Hematopoietic multipotent progenitor cell (in vitro differentiated cells): ENCODE results near the gene WDHD1. TPM values are rescaled to one million over a fixed set of nuclear protein-coding genes. Genes with fewer than 3 reads are reported as not detected.
"Not testable (repeated sequence)": the region's sequence is repeated elsewhere in the genome, so short reads cannot be mapped to it uniquely, and the experiment has no call there.

ENCODE experiments used
- DNase-seq, 3 donors: peaks; one replicate each; pipeline ENCODE4 v3.0.0-alpha.2; 2011 to 2015; ENCODE audit warnings: low read depth in 2 of 3, low spot score in 2 of 3
- total RNA-seq: library from RNA; depleted of rRNA; stranded (reverse); fragments of >200 nt; gene quantifications from one replicate; pipeline ENCODE4 v1.2.3, GENCODE V29; 2012

WDHD1 gene
- total RNA-seq, 1 donor, result 5.9 TPM

DNA sequence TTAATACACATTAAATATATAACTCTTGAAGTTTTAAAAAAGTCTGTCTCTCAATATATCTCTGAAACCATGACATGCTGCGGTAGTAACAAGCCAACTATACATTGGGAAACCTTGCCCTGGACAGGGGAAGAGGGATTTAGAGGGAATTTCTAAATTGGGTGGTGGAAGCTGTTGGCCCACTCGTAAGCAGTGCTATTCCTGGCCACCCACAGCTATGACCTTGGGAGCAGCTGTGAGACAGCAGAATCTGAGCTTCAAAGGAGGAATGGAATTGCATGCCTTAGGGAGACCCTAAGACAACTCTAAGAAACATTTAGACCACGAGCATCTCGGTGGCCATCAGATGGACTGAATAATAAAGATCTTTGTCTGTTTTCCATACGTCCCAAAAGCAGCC lies 108.5 kb downstream of the WDHD1 start:
- DNase-seq, result no peak

DNA sequence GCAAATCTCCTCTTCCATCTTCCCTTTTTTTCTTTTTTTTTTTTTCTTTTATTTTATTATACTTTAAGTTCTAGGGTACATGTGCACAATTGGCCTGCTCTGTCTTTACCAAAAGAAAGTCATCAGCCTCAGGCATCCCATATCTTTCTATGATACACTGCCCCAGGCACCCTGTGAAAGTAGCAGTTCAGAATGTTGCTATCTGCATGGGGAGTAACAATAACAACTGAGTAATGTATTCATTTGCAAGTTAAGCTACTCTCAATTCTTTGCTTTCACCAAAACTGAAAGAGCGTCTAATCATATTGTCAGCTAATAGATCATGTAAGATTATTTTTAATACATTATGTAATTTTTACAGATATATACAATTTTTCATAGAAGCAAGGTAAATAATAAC lies 110.8 kb downstream of the WDHD1 start:
- DNase-seq, result no peak

DNA sequence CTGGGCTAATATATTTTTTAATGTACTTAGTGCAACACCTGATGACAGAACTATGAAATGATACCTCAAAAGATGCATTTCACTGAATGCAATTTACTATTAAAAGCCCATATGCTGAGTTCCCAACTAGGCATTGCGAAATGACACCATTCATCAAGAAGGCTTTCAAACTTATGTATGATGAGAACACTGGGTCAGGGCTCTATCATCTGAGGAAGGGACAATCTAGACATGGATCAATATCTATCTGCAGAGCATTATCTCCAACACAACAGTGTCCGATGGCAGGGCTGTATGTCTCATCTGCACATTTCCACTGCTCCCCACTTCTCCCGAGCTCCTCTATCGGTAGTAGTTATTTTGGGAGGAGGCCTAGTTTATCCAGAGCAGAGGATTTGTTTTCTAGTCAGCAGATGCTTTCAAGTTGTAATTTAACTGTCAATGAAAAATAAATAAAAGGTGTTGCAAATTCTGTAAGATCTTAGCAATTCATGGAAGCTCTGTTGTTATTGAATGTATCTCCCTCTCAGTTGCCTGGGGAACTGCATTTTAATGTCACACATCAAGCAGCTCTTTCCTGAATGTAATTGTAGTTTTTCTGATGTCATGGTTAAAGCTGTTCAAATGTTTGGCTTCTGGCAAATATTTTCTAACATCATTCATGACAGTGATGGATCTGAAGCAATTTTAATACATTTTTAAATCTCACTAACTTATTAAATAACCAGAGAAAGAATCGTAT lies 116.9 kb downstream of the WDHD1 start:
- no peak for DNase-seq

DNA sequence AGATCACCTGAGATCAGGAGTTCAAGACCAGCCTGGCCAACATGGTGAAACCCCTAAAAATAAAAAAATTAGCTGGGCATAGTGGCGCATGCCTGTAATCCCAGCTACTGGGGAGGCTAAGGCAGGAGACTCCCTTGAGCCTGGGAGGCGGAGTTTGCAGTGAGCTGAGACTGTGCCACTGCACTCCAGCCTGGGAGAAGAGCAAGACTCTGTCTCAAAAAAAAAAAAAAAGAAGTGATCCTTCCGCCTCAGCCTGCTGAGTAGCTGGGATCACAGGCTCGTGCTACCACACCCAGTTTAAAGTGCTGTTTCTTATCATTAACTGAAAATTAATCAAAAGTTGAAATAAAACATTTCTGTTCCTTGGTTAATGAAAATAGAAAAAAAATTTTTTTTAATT lies 117.9 kb downstream of the WDHD1 start:
- not testable (repeated sequence) for DNase-seq

DNA sequence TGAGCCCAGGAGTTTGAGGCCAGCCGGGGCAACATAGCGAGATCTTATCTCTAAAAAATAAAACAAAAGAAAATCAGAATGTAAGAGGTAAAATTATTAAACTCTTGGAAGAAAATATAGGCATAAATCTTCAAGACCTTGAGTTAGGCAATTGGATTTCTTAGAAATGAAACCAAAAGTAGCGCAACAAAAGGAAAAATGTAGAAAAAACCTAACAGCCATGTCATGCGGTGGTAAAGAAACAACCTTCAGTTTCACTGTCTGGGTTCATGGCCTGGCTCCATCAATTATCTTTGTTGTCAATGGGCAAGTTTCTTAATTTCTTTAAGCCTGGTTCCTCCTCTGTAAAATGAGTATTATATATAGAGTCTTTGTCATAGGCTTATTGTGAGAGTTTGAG lies 118.7 kb downstream of the WDHD1 start:
- peak in 2 of 3 donors; percentile 26 to 65 for DNase-seq

DNA sequence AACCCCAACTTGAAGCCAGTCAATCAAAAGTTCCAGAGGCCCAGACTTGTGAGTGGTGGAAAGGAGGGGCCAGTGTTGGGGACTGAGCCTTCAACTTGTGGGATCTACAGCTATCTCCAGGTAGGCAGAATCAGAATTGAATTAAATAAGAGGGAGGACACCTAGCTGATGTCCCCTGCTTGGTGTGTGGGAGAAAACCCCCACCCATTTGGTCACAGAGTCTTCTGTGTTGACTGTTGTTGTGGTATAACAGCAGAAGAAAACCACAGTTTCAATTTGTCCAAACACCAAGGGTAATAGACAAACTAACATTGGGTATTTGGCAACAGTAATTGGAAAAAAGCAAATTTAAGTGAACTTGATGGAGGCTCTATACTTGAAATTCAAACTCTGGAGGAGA lies 120.8 kb downstream of the WDHD1 start:
- DNase-seq, result no peak

DNA sequence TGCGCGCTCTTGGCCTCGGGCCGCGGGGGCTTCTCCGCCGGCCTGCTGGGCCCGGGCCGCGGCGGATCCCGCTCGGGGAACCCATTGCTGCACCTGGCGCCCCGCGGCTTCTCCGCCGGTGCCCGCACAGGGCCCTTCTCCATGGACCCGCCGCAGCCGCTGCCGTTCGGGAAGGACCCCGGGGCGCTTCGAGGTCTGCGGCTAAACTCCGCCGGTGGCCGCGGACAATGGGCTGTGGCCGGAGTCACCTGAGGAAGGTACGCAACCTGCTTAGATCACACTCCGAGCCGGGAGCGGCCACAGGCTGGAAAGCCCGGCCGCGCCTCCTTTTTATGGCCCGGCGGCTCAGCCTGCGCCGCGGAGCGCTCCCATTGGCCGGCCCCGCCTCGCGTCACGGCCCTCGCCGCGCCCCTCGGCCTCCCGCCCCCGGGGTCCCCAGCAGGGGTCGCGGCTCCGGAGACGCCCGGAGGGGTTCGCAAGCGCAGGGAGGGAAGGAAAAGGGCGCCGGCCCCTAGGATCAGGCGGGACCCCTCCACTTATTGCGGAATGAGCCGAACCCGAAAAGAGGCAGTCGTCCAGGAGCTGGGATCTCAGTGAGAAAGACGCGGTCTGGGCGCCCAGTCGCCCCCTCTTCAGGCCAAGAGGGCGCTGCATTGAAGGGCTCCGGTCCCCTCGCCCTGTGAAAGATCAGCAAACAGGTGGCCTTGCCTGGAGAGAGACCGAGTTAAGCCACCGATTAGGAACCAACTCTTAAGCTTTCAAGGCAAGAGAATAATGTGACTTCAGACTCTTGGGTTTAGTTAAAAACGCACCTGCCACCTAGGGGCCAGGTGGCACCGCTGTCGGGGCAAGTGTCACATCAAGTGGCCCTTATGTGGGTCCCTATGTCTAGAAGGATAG lies 124.1 kb downstream of the WDHD1 start, which contains the start of gene GCH1:
Gene GCH1 (minus strand): TSS at position 306 of the 900 bp plus-strand sequence. CDS start 163 bp downstream, at position 143.
- DNase-seq, result peak; percentile 69 to 85 (median 84)

DNA sequence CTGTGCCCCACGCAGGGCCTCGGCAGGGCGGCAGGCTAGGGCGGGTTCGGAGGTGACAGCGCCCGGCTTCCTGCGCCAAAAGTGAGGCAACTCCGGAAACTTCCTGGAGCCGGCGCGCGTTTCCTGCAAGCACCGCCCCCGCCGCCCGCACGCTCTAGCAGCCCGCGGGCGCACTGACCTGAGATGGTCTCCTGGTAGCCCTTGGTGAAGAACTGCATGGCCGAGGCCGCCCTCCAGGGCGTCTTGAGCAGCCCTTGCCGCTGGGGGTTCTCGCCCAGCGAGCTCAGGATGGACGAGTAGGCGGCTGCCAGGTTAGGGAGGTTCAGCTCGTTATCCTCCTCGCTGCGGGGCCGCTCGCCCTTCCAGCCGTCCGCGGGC lies 124.8 kb downstream of the WDHD1 start:
- peak; percentile 61 to 67 (median 66) for DNase-seq

DNA sequence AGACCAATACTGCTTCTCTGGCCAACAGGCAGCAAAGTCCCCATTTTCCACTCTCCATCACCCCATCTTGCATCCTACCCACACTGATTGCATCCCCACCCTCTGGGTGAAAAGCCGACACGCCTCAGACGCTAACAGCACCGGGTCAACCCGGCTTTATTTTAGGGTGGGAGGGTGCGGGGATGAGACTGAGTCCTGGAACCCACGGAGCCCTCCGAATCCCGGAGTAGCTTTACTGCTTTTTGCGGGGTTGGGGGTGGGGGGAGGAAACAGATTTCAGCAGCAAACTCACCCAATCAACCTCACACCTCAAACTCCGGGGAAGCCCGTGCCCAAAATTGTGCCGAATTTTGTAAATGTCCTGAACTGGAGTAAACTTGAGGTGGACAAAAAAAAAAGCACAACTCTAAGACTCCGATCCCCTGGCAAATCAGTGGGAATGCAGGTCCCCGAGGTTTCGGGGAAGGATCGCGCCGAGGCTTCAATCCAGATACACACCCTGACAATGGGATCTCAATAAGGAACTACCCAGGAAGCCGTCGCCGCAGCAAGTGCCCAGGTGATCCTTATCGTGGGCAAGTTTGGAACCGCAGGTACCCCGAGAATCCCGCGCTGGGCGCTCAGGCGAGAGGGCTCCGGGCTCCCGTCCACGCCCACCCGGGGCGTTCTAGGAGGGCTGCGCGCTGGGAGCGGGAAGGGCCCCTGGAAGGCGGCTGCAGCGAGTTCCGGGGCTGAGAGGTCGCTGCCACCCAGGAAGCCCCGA lies 125.3 kb downstream of the WDHD1 start:
- DNase-seq, result peak in 2 of 3 donors; percentile 21 to 33

DNA sequence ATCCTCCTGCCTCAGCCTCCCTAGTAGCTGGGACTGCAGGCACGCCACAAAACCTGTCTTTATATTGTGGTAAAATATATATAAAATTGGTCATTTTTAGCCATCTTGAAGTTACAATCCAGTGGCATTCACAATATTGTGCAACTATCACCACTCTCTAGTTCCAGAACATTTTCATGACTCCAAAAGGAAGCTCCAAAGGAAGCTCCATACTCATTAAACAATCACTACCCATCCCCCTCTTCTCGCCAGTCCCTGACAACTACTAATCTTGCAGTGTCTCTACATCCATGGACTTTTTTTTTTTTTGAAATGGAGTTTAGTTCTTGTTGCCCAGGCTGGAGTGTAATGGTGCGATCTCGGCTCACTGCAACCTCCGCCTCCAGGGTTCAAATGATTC lies 127.3 kb downstream of the WDHD1 start:
- DNase-seq, result no peak

DNA sequence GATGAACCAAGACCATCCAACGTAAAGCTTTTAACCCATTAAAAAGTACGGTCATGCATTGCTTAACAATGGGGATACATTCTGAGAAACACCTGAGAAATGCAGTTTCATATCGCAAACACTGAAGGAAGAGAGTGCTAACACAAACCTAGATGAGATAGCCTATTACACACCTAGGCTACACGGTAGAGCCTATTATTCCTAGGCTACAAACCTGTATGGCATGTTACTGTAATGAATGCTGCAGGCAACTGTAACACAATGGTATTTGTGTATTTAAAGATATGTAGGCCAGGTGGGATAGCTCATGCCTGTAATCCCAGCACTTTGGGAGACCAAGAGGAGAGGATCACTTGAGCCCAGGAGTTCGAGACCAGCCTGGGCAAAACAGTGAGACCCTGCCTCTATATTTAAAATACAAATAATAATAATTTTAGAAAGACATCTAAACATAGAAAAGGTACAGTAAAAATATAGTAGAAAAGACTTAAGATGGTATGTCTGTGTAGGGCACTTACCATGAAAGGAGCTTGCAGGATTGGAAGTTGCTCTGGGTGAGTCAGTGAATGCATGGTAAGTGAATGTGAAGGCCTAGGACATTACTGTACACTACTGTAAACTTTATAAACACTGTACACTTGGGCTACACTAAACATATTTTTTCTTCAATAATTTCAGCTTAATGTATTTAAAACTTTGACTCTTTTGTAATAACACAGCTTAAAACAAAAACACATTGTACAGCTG lies 128.9 kb downstream of the WDHD1 start:
- DNase-seq, result not testable (repeated sequence)

DNA sequence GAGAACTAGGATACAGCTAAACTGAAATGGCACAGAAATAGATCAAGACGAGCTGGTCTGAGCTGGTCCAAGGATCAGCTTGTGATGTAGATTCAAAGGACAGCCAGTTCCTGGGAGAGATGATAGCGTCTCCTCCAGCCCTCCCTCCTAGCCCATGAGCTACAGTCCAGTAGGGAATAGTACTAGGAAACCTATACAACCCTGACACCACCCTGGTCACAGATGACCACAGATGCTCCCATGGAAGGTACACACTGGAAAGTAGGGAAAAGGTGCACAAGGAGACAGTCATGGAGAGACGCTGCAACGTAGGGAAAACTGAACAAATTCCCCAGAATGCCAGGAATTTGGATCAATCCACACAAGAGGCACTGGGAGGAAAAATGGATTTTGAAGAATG lies 131.2 kb downstream of the WDHD1 start:
- no peak for DNase-seq

DNA sequence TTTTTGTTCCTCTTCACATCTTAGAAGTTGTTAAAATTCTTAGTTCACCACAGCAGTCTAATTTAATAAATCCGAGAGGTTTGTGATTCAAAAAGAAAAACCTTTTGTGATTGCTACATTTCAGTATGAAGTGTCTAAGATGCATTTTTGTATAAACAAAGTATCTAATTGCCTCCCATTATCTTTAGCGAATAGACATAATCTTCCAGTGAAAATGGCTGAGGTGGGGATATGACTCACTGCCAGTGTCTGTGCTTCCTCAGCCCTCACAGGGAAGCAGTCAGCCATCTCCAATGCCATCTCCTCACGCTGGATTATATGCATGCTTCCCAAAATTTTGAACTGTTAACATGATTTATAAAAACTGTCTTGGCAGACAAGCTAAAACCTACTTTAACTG lies 131.9 kb downstream of the WDHD1 start:
- no peak for DNase-seq

DNA sequence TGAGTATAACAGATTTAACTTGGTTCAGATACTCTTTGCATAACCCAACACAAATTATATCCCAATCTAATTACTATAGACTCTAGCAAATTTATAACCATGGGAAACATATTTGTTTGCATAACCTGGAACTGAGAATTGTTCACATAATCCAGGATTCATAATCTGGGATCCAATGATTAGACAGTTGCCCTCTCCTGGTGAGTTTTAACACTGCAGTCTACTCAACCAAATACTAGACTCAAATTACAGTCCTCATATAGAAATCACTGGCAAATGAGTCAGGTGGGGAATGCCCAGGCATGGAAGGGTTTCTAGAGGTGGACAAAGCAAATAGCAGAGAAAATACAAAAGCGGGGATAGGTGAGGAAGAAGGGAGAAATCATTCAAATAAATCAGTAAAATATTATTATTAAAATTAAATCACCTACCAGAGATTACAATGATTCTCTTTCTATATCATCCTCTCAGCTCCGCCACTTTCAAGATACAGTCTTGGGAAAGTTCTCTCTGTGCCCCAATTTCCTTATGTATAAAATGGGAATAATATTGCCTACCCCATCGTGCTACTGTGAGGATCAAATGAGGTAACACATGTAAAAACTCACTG lies 133.6 kb downstream of the WDHD1 start:
- DNase-seq, result peak in 2 of 3 donors; percentile 52 to 61

DNA sequence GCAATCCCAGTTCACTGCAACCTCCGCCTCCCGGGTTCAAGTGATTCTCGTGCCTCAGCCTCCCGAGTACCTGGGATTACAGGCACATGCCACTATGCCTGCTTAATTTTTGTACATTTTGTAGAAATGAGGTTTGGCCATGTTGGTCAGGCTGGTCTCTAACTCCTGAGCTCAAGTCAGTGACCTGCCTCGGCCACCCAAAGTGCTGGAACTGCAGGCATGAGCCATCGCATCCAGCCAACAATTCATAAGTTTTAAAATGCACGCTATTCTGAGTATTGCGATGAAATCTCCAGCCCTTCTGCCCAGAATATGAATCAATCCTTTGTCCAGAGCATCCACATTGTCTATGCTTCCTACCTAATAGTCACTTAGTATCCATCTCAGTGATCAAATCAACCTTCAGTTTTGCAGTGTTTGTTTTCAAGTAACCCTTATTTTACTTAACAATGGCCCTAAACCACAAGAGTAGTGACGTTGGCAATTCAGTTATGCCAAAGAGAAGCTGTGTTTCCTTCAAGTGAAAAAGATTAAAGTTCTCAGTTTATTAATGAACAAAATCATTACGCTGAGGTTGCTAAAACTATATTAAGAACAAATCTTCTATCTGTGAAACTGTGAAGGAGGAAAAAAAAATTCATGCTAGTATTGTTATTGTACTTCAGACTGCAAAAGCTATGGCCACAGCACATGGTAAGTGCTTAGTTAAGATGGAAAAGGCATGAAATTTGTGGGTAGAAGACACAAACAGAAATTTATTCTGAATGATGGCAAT lies 135.2 kb downstream of the WDHD1 start:
- peak in 1 of 3 donors; percentile 33 for DNase-seq

DNA sequence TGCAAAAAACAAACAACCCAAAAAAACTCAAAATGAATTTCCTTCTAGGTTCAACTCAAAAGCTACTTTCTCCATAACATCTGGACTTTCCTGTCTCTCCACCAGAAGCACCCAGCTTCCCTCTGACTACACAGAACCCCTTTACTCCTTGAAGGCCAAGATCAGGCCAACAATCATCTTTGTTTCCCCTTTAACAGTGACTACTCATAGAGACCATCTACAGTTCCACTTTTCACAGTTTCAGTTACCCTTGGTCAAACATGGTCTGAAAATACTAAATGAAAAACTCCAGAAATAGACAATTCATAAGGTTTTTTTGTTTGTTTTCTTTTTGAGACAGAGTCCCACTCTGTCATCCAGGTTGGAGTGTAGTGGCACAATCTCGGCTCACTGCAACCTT lies 136.1 kb downstream of the WDHD1 start:
- DNase-seq, result no peak

DNA sequence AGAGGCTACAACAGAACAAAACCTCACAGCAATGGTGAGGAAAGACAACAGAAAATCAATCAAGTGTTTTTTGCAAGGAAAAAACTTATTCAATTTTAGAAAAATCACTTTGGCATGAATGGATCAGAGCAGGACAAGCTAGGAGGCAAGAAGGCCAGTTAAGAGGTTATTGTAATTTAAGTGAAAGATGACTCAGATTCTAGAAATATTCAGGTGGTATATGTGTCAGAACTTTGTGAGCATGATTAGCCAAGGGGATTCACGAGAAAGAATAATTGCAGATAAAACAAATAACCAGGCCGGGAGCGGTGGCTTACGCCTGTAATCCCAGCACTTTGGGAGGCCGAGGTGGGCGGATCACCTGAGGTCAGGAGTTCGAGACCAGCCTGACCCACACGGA lies 137.0 kb downstream of the WDHD1 start:
- no peak for DNase-seq
